Natural killer cell treated with Interleukin-12 subunit alpha and Interleukin-12 subunit beta and Interleukin-15 and Interleukin-18, amount 100 ng/mL, for 72 hours (primary cell): ENCODE measurements around the gene ARAP1. TPM values are rescaled to one million over a fixed set of nuclear protein-coding genes. Genes with fewer than 3 reads are reported as not detected.
A peak's percentile ranks its signal among the peaks of the same experiment; 100 is the strongest.

ENCODE experiments used
- ATAC-seq, 2 donors: fragments of 150-1000 bp; cut with Tn5 transposase in 1 of 2; sonication (Bioruptor Pico), chemical (Tn5 transposase) in 1 of 2; 2 replicates each; pipeline ENCODE4 v1.10.0; 2021
- DNase-seq: peaks from one replicate; pipeline ENCODE4 v3.0.0; 2022; ENCODE audit warnings: low spot score
- H3K27ac Mint-ChIP-seq, 2 donors: 1 replicate in 1 of 2; 2 replicates in 1 of 2; pipeline ENCODE4 v1.8.0; 2022; ENCODE audit warnings: mixed read lengths in 2 of 2, mild to moderate bottlenecking in 1 of 2, moderate library complexity in 1 of 2
- H3K27me3 Mint-ChIP-seq, 2 donors: 1 replicate in 1 of 2; 2 replicates in 1 of 2; pipeline ENCODE4 v1.8.0; 2022; ENCODE audit warnings: mixed read lengths in 2 of 2
- H3K36me3 Mint-ChIP-seq: one replicate; pipeline ENCODE4 v1.8.0; 2022; ENCODE audit warnings: mixed read lengths
- H3K4me1 Mint-ChIP-seq, 2 donors: 1 replicate in 1 of 2; 2 replicates in 1 of 2; pipeline ENCODE4 v1.8.0; 2022; ENCODE audit warnings: low read depth in 2 of 2, mixed read lengths in 2 of 2, mild to moderate bottlenecking in 1 of 2
- H3K4me3 Mint-ChIP-seq: one replicate; pipeline ENCODE4 v1.8.0; 2022; ENCODE audit warnings: mixed read lengths
- H3K9me3 Mint-ChIP-seq: 2 replicates; pipeline ENCODE4 v1.8.0; 2022; ENCODE audit warnings: mixed read lengths
- total RNA-seq, 2 donors: library from RNA; stranded (reverse); gene quantifications; one replicate each; pipeline ENCODE4 v1.2.3, GENCODE V29; 2022

The ARAP1 gene
- total RNA-seq, 2 donors from 2014 or later, result 206 to 220 TPM

DNA sequence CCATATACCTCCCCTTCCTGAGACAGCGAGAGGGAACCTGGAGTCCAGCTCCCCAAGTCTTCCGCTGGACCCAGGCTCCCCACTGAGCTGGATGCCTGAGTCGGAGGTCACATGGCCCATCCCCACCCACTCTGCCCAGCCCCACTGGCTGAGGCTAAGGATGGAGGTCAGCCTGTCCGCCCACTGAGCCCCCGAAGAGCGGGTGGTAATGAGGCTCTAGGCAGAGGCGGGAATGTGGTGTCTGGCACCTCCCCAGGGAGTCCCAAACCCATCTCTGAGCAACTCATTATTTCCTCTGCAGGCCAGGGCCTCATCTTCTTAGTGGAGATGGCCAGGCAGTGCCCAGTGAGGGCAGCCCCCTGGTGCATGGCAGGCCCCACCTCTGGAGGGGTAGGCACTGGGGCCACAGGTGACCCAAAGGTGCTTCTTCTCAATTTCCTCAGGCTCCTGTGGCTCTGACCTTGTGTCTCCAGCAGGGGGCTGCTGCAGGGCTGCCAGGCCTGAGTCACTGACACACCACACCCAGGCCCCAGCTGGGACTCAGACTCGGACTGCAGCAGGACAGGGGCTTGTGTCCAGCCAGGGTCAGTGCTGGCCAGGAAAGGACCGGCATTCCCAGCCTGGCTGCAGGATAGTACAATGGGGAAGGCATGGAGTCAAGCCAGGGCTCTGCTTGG lies 67.8 kb downstream of the ARAP1 start:
- Mint-ChIP-seq H3K9me3 (no peaks in the 10 kb centered on the region), H3K27me3 (no peaks in the 10 kb centered on the region), H3K27ac (no peak overlapping the region), H3K4me3 (no peak overlapping the region), H3K4me1 (peaks cover 17 to 24% of the 10 kb centered on the region in 2 donors), H3K36me3 (no peaks in the 10 kb centered on the region)
- peak; percentile 50 to 56 for ATAC-seq
- no peak for DNase-seq

DNA sequence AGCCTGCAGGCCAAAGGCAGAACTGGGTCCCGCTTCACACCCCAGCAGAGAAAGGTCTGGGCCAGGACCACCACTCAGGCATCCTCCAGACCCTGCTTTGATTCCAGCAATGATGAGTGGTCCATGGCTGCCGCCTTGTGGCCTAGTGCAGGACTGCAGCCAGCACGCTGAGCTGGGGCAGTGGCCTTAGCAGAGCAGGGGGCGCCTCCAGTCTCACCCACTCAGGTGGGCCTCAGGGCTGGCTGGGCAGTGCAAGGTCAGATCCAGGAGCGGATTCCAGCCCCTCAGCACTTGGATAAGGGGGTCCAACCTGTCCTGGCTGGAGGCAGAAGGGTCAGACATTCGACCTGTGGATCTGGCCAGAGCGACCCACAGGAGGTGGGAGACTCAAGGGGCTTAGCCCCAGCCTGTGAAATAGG lies 68.4 kb downstream of the ARAP1 start:
- Mint-ChIP-seq H3K9me3 (no peaks in the 10 kb centered on the region), H3K36me3 (no peaks in the 10 kb centered on the region), H3K27me3 (no peaks in the 10 kb centered on the region), H3K4me1 (peaks cover 17 to 24% of the 10 kb centered on the region in 2 donors), H3K4me3 (no peak overlapping the region), H3K27ac (no peak overlapping the region)
- DNase-seq, result no peak
- peak; percentile 67 to 72 for ATAC-seq

DNA sequence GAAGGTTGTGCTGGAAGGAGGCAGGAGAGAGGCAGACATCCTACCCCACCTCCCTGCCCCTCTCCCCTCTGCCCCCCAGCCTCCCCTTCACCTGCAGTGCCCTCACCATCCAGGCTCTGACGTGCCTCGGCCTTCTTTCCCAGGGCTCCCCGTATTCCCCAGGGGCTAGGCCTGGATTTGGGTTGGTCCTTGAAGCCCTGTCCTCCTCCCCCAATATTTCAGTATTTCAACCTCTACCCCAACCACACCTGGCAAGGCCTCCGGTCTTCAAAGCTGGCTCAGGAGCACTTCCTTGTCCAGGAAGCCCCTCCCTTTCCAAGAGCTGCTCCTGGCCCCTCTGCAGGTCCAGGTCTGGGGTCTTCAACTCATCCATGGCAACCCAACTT lies 69.4 kb downstream of the ARAP1 start:
- no peak overlapping the region for H3K27ac Mint-ChIP-seq
- no peak for DNase-seq
- ATAC-seq, result no peak
- peaks cover 21 to 29% of the 10 kb centered on the region in 2 donors for H3K4me1 Mint-ChIP-seq
- H3K36me3 Mint-ChIP-seq, result no peaks in the 10 kb centered on the region
- no peaks in the 10 kb centered on the region for H3K9me3 Mint-ChIP-seq
- no peak overlapping the region for H3K4me3 Mint-ChIP-seq
- peaks cover 0 to 5% of the 10 kb centered on the region in 2 donors for H3K27me3 Mint-ChIP-seq

DNA sequence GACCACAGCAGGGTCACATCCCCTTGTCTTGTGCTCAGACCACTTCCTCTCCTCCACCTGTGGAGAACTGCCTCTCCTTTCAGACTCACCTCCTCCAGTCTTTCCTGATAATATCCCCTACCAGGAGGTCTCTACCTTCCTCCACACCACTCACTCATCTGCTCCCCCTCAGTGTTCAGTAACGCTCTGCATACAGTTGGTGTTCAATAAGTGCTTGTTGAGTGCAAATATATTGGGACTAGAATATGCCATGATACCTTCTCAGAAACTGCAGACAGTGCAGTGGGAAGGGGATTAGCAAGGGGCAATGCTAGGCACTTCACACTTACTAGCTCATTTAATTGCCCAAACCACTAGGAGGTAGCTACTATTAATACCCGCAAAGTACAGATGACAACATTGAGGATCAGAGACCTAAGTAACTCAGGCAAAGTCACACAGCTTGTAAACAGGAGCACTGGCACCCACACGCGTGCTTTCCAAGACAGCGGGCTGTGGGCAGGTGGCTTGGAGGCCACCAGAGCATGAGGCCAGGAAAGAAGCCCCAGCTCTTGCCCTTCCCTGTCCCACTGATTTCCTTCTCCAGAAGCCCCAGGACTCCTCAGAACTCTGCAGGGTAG lies 69.9 kb downstream of the ARAP1 start:
- ATAC-seq (no peak), DNase-seq (no peak)
- no peak overlapping the region for H3K27ac Mint-ChIP-seq
- no peaks in the 10 kb centered on the region for H3K36me3 Mint-ChIP-seq
- H3K4me1 Mint-ChIP-seq, result peaks cover 21 to 32% of the 10 kb centered on the region in 2 donors
- H3K4me3 Mint-ChIP-seq, result no peak overlapping the region
- peaks cover 0 to 5% of the 10 kb centered on the region in 2 donors for H3K27me3 Mint-ChIP-seq
- no peaks in the 10 kb centered on the region for H3K9me3 Mint-ChIP-seq

DNA sequence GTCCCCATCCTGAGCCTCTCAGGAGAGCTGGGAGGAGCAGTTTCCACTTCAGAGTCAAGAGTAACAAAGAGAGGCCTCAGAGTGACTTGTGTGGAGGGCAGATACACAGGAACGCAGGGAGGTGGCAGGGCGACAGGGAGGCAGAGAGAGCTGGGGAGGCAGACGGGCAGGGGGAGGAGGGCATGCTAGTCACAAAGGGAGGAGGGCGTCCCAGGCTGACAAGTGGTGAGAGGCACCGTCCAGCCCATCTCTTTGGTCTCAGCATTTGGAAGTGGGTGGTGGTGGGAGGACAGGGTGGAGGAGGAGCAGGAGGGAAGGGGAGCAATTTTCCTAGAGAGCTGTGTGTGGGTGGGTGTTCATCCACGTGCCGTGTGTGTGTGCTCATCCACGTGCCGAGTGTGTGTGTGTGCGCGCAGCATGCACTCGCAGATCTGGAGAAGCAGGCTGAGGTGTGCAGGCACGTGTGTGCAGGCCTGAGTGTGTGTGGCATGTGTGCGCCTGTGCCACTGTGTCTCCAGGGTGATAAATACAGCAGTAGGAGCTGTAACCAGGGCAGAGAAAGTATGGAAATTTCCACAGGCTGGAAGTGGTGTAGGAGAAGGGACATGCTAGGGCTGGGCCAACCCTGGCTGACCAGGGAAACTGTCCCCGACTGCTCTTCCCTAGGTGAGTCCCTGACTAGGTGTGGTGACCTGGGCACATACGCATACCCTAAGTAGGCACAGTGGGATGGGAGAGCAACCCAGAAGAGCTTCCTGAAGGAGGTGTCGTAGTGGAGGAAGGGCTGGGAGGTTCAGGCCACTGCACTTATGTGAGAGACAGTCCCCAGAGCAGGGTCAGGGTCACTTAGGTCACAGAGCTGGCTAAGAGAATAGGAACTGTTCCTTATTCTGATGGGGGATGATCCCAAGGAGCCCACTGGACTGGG lies 70.7 kb downstream of the ARAP1 start:
- no peaks in the 10 kb centered on the region for H3K9me3 Mint-ChIP-seq
- peaks cover 14 to 29% of the 10 kb centered on the region in 2 donors for H3K4me1 Mint-ChIP-seq
- no peaks in the 10 kb centered on the region for H3K36me3 Mint-ChIP-seq
- DNase-seq (no peak), ATAC-seq (no peak)
- H3K27me3 Mint-ChIP-seq, result peaks cover 0 to 8% of the 10 kb centered on the region in 2 donors
- H3K27ac Mint-ChIP-seq, result no peak overlapping the region
- H3K4me3 Mint-ChIP-seq, result no peak overlapping the region

DNA sequence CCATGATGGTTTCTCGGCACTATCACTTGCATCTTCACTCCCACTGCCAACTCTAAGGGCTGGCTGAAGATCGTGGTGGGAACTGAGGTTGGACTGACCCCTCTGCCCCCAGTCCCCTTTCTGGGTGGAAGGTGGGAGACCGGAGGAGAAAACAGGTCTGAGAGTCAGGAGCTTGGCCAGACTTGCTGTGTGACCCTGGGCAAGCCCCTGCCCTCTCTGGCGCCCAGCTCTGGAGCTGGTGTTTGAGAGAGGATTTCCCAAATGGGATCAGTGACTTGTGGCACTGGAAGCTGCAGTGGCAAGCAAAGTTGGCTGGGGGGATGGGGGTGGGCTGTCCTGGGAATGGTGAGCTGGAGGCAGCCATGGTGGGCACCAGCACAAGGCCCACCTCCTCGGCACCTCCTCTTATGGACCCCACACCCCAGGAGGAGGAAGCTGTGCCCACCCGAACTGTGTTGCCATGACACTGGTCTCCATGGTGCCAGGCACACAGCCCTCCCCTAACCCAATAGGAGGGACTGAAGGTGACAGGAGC lies 71.5 kb downstream of the ARAP1 start:
- H3K4me1 Mint-ChIP-seq, result peaks cover 12 to 24% of the 10 kb centered on the region in 2 donors
- no peaks in the 10 kb centered on the region for H3K9me3 Mint-ChIP-seq
- no peak overlapping the region for H3K4me3 Mint-ChIP-seq
- no peak overlapping the region for H3K27ac Mint-ChIP-seq
- ATAC-seq, result no peak
- peaks cover 0 to 8% of the 10 kb centered on the region in 2 donors for H3K27me3 Mint-ChIP-seq
- no peak for DNase-seq
- H3K36me3 Mint-ChIP-seq, result no peaks in the 10 kb centered on the region

DNA sequence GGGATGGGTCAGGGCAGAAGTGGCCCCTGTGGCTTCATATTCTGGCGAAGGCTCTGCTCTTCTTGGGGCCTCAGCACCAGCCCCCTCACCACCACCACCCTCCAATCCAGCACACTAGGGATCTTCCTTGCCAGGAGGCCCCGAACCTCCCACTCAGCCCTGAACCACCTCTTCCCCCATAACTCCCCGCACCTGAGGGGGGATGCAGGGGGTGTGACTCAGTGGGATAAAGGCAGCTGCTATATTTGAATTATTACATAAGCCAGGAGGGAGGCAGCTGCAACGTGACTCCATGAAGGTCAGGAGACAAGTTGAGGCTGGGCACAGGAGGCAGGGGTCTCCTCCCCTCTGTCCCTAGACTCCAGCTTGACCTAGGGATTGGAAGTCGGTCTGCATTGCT lies 72.3 kb downstream of the ARAP1 start:
- Mint-ChIP-seq H3K4me1 (peaks cover 14 to 24% of the 10 kb centered on the region in 2 donors), H3K27me3 (peaks cover under 1 to 8% of the 10 kb centered on the region in 2 donors), H3K27ac (no peak overlapping the region), H3K4me3 (no peak overlapping the region), H3K36me3 (no peaks in the 10 kb centered on the region), H3K9me3 (no peaks in the 10 kb centered on the region)
- no peak for DNase-seq
- ATAC-seq, result no peak

DNA sequence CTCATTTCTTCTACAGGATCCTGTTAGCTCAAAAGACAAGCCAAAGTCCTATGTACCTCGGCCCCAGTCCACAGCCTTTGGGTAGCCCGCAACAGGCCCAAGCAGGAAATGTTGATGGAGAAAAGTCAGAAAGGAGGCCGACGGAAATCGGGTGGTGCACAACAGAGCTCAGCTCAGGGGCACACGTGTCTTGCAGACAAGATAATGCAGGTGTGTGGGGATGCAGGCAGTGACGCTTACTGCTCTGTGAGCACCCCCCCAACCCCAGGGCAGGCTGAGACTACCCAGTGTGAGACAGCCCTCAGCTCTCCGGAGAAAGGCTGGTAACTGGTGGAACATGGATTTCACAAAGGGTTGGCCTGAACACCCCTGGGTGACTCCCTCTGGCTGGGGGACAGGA lies 73.7 kb downstream of the ARAP1 start:
- DNase-seq (no peak), ATAC-seq (no peak)
- Mint-ChIP-seq H3K4me3 (no peak overlapping the region), H3K9me3 (no peaks in the 10 kb centered on the region), H3K36me3 (no peaks in the 10 kb centered on the region), H3K27me3 (peaks cover 12 to 14% of the 10 kb centered on the region in 2 donors), H3K4me1 (peaks cover 19 to 27% of the 10 kb centered on the region in 2 donors), H3K27ac (no peak overlapping the region)

DNA sequence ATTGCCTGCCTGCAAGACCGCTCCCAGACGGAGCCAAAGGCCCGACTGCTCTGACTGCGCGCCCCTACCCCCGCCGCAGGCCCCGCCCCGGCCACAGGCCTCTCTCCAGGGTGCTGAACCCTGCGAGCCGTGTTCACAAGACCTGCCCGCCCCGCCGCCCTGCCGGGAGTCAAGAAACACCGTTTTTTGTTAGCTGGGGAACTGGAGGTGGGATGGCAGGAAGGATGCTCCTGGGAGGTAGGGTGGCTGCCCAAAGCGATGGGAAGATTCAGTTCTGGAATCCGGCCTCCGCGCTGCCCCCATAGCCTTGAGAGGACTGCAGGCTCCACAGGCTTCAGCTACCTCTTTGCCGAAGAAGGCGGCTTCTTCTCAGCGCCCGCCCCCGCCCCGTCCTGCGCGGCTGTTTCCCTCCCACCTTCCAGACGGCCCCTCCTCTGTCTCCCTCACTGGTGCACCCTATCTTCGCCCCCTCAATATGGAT lies 75.3 kb downstream of the ARAP1 start:
- Mint-ChIP-seq H3K27ac (no peak overlapping the region), H3K27me3 (peaks cover 23 to 30% of the 10 kb centered on the region in 2 donors), H3K4me1 (peaks cover 19 to 21% of the 10 kb centered on the region in 2 donors), H3K36me3 (no peaks in the 10 kb centered on the region), H3K9me3 (no peaks in the 10 kb centered on the region), H3K4me3 (no peak overlapping the region)
- peak; percentile 69 for DNase-seq
- ATAC-seq, result peak; percentile 57 to 69

DNA sequence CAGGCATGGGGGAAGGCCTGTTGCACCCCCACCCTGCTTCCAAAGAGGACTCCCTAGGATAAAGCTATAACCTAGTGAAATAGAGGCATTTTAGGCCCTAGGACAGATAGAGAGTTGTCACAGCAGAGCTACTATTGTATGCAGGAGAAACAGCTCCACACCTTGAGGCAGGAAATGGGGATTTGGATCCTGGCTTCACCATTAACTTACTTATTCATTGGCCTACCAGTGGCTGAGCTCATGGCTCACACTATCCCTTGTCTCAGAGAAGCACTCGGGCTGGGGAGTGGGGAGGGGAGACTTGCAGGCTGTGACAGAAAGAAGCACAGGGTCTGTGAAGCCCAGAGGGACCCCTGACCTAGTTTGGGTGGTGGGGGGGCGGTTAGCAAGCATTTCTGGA lies 77.0 kb downstream of the ARAP1 start:
- H3K4me1 Mint-ChIP-seq, result peaks cover 13 to 14% of the 10 kb centered on the region in 2 donors
- no peaks in the 10 kb centered on the region for H3K36me3 Mint-ChIP-seq
- ATAC-seq, result no peak
- H3K9me3 Mint-ChIP-seq, result no peaks in the 10 kb centered on the region
- H3K4me3 Mint-ChIP-seq, result no peak overlapping the region
- H3K27me3 Mint-ChIP-seq, result peaks cover 28 to 44% of the 10 kb centered on the region in 2 donors
- no peak overlapping the region for H3K27ac Mint-ChIP-seq
- DNase-seq, result no peak

DNA sequence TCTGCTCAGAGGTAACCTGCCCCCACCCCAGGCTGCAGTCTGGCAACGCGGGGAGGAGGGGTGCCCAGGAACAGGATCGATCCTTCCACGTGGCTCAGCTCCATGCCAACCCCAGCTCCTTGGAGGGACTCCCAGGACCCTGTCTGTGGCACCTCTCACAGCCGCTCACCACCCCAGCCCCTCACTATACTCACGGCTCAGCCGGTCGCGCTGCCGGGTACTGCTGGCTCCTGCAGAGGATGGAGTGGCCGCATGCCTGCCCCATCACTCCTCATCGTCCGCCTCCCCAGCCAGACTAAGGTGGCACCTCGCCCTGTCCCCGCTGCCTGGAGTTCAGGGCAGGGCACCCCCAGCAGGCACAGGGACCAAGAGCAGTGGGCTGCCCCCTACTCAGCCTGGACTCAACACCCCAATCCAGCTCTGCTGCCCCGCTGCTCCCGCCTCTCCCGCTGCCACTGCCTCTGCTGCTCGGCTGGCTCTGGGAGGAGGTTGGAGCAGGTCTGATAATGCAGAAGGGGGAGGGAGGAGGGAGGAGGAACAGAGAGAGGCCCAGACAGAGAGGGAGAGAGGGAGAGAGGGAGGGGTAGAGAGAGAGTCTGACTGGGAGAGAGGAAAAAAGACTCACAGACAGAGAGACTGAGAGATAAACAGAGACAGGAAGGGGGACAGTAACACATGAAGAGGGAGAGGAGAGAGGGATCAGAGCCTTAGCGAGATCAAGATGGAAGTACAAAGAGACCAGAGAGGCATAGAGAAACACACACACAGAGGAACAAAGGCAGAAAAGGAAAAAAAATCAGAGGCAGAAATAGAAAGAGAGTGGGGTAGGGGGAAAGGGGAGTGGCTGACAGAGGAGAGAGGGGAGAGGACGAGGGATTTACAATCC lies 78.0 kb downstream of the ARAP1 start, which contains the start of gene PDE2A:
Gene PDE2A, minus strand, starts transcription at position 480 of the 886 bp plus-strand sequence. Its CDS starts 215 bp downstream, at position 265.
- Mint-ChIP-seq H3K4me3 (no peak within 1 kb of the TSS), H3K36me3 (no peaks in the 10 kb centered on the region), H3K9me3 (no peaks in the 10 kb centered on the region), H3K27me3 (peaks cover 28 to 44% of the 10 kb centered on the region in 2 donors), H3K27ac (no peak within 1 kb of the TSS), H3K4me1 (peaks cover 13 to 14% of the 10 kb centered on the region in 2 donors)
- DNase-seq, result no peak
- ATAC-seq, result no peak

DNA sequence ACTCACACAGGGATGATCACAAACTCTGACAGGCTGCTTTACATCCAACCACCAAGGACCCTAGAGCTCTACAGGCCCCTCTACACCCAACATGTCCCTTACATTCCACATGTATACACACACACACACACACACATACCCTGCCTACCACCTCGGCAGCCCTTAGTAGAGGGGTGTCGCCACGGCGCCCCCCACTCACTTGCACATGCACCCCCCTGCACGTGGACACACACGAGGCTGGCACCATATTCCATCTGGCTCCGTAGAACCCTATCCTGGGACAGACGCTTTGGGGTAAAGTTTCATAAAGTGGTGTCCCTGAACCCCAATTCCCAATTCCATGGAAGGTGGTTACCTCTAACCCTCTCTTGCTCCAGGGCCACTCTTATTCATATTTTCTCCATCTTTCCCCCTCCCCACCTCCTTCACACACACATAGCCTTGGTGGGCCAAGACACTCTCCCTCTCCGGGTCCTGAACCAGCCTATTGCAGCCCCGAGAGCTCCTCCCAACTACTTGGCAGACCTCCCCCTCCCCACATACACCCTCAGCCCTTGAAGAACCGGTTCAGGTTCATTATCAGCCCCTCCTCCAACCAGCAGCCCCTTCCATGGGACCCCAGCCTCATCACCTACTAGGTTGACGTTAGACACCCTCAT lies 78.8 kb downstream of the ARAP1 start:
- Mint-ChIP-seq H3K36me3 (no peaks in the 10 kb centered on the region), H3K27ac (no peak overlapping the region), H3K9me3 (no peaks in the 10 kb centered on the region)

More for the DNA sequence above, 78.8 kb downstream of the ARAP1 start:
- DNase-seq (no peak), ATAC-seq (no peak)
- Mint-ChIP-seq H3K4me3 (no peak overlapping the region), H3K4me1 (peaks cover 17 to 21% of the 10 kb centered on the region in 2 donors), H3K27me3 (peaks cover 28 to 44% of the 10 kb centered on the region in 2 donors)
